Posterior vena cava (tissue), 2 donors: ENCODE data around the gene GPR139. TPM values are rescaled to one million over a fixed set of nuclear protein-coding genes. Genes with fewer than 3 reads are reported as not detected.

Source experiments
- DNase-seq: peaks from one replicate; pipeline ENCODE4 v3.0.0-alpha.2; 2020; ENCODE audit warnings: low spot score
- intact Hi-C, 2 donors: fragments of 100-400 bp; cut with DNase I; formaldehyde crosslinking; loops; one replicate each; pipeline versions ENCODE4 v1.14.1 to v1.14.2; 2022 to 2023
- long read RNA-seq, 2 donors: library from polyadenylated mRNA; unstranded; transcript quantifications; one replicate each; pipeline ENCODE4 v2.0.0, GENCODE V29; 2020 to 2021
- total RNA-seq, 2 donors: library from RNA; stranded (reverse); fragmentation: NEBNext Ultra II Directional; extraction: Animal tissue kit (Norgen Biotek cat#: 25700); gene quantifications; one replicate each; pipeline ENCODE4 v1.2.1, GENCODE V29; 2021
- donor health status: DM: yes; HTN: yes; CAD: no.
- donor health status: DM: yes; HTN: yes; CAD: no.

The GPR139 gene
- not detected for total RNA-seq
- long read RNA-seq, donor 1: 0 reads
- long read RNA-seq, donor 2: 0 reads

DNA sequence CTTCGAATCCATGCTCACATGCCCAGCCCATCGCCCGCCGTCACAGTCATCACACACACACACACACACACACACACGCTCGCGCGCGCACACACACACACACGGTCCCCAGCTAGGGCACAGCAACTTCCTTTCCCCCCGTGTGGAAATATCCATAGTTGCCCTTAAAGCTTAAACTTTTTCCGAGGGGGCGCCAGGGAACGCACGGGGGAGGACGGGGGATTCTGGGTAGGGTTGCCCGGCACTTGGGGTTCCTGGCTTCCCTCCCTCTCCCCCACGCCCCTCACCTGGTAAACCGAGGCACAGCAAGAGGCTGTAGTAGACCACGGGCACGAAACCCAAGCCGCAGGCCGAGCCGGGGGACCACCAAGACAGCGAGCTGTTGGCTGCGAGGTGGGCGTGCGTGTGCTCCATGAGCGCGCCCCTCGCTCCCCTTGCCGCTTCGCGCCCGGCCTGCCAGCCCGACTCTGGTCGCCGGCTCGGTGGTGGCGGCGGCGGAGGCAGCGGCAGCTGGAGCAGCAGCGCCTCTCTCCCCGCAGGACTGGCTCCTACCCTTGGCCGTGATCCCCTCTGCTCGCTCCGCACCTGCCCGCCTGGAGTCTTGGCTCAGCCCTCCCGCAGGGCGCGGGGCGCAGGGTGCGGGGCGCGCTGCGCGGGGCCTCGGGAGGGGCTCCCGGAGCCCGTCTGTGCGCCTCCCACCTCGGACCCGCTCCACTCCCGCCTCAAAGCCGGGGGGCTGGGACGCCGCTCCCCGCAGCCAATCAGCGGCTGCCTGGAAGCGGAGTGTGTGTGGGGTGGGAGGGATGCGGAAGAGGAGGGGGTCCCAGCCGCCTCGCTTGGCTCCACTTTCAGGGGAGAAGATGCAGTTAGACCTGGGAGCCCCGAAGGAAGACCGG lies at the start of gene GPR139:
Gene GPR139, minus strand, starts transcription at position 688 of the 896 bp plus-strand sequence. Its CDS starts 274 bp downstream, at position 414.
- intact Hi-C loops: no loop called here

DNA sequence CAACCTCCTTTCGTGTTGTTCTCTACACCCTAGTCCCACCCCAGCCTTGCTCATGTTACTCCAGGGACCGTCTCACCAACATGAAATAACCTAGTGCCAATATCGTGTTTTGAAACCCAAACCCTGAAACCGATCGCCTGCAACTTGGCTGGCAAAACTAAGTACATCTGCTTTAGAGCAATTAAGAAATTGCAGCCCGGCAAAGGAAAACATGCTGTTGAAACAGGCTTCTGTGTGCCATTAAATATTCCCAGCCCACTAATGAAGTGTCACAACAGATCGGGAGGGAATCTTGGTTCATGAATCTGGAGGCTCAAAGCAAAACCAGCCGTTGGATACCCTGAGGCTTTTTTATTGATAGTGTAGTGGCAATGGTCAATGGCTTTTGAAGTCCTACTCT lies 48.3 kb upstream of the GPR139 start:
- intact Hi-C loops: no loop called here

More for the DNA sequence above, at the start of gene GPR139:
- no peak for DNase-seq

DNA sequence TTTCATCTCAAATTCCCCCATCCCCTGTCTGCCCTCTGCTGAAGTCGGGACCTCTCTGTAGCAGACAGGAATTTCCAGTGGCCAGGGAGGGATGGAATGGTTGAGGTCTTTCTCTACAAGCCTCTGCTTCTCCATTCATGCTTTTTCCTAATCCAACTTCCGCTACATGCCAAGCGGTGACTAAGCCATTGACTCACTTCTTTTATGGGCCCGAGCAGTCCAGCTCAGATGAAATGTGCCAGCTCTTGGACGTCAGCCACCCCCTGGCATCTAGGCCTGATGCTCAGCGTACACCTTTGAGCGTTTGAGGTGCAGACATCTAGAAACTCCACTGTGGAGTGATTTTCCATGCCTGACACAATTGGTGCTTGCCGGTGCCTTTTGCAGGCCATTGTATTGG lies 40.7 kb upstream of the GPR139 start:
- intact Hi-C loops: no loop called here
- no peak for DNase-seq

More for the DNA sequence above, 48.3 kb upstream of the GPR139 start:
- no peak for DNase-seq

DNA sequence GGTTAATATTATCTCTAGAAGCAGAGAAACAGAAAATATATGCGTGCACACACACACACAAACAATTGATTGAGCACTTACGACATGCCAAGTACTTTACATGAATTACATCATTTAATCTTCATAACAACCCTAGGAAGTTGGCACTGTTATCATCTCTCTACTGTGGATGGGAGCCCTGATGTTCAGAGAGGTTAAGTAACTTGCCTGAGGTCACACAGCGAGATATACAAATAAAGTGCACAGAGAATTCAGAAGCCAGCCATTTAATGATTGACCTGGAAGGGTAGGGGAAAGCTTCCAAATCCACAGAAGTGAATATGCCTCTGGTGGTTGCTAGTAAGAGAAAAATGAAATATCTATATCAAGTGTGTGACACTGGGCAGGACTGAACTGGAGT lies 37.5 kb upstream of the GPR139 start:
- intact Hi-C loops: no loop called here
- no peak for DNase-seq

DNA sequence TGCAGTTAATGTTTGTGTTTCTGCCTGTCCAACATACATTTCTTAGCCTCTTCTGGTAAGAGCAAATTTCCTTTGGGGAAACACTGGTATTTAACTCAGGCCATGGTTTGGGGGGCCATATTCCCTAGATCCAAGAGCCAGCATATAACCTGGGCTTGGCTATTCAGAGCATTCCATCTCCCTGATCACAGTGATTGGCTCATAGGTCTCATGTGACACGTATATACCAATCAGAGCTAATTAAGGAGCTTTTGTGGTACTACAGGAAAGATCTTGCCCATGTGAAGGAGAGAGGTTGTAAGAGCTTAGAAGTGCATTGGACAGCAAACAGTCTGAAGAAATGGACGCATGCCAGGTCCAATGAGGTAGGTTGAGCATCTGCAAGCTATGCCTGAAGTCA lies 33.4 kb upstream of the GPR139 start:
- no peak for DNase-seq
- intact Hi-C loops: no loop called here

DNA sequence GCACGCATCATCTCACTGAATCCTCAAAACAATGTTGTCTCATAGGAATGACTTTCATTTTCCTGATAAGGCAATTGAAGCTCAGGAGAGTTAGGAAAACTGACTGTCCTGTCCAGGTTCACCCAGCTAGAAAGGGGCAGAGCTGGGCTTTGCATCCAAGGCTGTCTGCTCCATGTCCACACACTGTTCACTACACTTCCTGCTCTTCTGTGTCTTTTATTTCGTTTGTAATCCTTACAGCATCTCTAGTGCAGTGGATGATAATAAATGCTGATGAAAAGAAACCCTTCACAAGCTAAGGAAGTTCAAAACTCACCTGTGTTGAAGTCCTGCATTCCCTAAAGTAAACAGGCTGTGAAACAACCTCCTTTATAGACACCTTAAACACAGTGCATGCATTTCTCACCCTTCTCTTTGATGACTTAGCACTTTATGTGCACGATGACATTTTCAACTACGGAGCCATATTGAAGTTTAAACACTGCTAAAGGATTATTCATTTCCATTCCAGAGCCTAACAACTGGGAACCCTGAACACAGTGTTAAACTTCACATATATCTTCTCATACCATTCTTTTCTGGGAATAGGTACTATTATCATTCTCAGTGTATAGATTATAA lies 31.0 kb upstream of the GPR139 start:
- DNase-seq: no peak
- intact Hi-C loops: no loop called here

DNA sequence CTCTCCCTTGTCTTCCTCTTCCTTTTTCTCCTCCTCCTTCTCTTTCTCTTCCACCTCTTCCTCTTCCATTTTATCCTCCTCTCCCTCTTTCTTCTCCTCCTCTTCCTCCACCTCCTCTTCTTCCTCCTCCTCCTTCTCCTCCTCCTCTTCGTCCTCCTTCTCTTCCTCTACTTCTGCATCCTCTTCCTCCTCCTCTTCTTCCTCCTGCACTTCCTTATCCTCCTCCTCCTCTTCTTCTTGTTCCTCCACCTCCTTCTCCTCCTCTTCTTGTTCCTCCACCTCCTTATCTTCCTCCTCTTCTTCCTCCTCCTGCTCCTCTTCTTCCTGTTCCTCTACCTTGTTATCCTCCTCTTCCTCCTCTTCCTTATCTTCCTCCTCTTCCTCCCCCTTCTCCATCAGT lies 28.8 kb upstream of the GPR139 start:
- DNase-seq: no peak
- intact Hi-C loops: no loop called here

DNA sequence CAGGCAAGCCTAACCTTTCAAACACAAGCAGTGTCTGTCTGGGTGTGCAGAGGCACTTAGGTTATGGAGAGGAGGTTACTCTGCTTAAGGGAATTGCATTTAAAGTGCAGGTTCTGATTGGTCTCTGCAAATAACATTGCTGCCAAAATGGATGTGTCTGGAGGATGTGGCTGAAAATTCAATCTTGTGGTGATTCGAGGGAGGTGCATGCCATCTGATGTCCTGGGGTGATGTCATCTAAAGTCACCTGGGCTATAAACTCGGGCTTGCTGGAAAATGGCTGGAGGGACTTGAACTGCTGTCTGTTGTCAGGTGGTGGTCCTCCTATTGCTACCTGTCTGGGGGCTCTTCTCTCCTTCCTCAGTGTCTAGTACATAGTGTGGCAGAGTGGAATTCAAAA lies 28.3 kb upstream of the GPR139 start:
- no peak for DNase-seq
- intact Hi-C loops: no loop called here

DNA sequence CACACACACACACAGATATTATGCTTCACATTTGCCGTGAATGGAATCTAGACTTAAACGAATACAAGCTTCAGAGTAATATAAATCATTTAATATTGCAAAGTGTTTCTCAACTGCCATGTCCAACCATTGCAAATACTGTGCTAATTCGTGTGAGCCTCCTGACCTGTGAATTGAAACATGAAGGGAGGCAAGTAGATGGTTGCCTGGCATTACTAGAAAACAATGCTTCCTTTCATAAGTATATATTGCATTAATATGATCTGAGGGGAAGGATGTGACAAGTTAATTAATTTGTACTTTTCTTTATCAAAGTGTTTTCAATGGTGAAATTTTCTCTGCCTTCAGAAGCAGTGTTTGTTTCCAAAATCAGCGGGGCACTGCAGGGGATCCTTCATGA lies 25.7 kb upstream of the GPR139 start:
- DNase-seq: no peak
- intact Hi-C loops: no loop called here

DNA sequence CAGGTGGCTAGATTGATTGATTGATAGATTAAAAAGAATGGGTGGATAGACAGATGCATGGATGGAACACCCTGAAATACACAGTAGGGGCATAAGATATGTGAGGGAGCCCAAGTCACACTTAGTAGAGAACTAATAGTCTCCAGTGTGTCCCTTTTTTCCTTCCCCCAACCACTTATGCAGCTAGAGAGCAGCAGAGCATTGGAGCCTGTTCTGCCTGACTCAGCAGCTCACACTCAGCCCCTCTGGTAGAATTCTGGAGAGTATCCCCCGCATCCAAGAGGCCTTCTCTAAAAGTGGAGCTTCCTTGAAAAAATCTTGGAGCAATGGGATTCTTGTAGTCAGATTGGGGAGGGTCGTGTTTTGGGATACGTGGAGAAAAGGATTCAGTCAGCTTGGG lies 20.5 kb upstream of the GPR139 start:
- intact Hi-C loops: no loop called here
- DNase-seq: no peak

DNA sequence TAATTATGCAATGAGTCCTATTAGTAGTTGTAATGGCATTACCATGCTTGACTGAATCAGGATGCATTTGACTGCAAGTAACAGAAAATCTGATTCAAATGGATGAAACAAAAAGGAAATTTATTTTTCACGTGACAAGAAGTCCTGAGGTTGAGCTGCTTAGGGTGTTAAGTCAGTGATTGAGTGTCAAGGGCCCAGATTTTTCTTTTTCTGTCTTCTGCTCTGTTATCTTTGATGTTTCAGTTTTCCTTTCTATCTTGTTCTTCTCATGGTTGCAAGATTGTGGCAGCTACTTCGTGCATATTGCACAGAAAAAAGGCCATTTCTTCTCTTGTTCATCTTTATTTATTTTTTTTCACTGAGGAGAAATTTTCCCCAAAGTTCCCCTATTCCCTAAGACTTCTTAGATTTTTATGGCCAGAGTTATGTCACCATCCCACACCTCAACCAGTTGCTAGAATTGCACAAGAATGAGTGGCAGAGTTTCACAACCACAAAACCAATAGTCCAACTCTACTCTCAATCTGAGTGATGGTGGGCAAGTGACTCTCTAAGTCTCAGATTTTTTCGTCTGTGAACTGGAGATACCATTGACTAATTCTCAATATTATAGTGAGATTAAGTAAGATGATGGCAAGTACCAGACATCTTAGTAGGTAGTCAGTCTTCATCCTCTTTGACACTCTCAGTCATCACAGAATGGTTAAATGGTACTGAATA lies 15.7 kb upstream of the GPR139 start:
- no peak for DNase-seq
- intact Hi-C loops: no loop called here

DNA sequence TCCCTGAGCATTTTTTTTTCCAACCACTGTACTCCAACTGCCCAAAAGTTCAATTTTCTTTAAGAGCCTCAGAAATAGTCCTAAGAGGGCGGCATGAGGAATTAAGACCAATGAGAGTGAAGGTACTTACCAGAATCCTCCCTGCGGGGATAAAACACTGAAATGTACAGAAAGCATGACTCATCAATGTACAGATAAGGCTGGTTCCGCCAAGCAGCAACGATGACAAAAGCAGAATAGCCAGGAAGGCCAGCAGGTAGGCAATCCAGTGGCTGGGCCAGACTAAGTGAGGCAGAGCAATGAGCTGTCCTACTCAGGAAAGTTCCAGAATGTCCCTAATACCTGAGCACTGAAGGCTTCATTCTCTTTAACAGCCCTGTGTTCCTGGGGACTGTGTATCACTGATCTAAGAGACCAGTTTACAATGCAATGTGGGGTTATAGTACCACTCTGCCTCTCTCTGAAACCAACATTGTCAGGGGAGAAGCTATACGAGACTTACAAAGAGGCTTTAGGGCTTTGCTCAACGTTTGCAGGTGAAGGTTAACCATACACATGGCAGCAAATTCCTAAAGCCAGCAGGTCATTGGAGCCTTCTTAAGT lies 11.0 kb upstream of the GPR139 start:
- no peak for DNase-seq
- intact Hi-C loops: no loop called here

DNA sequence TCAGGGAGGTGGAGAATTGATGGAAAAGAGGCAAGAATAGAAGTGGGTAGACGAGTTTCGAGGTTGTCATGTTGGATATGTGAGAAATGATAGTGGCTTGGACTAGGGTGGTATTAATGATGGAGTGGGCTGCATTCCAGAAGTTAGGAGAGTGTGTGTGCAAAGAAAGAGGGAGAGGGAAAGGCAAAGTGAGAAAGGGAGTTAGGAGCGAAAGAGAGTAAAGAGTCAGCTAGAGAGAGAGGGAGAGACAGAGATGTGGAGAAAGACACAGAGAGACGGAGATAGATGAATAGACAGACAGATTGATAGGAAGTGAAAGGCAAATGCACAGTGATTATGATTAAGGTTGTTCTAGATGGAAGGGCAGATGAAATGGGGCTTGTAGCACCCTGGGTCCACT lies 5.4 kb upstream of the GPR139 start:
- DNase-seq: no peak
- intact Hi-C loops: no loop called here

DNA sequence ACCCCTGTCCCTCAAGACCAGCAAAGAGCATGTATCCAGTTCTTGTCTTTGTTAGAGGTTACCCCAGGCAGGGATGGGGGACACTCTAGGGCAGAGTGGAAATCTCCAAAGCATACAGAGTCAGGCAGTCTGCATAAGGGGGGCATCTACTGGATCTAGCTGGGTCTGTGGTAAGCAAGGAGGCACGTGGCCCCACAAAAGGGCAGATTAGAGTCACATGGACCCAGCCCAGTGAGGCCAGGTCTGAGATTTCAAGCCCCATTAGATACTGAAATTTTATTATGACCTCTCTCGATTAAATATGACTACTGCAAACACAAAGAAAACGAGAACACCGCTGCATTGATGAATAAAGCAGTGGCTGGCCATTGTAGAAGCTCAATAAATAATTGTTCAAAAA lies 1.6 kb upstream of the GPR139 start:
- no peak for DNase-seq
- intact Hi-C loops: no loop called here

DNA sequence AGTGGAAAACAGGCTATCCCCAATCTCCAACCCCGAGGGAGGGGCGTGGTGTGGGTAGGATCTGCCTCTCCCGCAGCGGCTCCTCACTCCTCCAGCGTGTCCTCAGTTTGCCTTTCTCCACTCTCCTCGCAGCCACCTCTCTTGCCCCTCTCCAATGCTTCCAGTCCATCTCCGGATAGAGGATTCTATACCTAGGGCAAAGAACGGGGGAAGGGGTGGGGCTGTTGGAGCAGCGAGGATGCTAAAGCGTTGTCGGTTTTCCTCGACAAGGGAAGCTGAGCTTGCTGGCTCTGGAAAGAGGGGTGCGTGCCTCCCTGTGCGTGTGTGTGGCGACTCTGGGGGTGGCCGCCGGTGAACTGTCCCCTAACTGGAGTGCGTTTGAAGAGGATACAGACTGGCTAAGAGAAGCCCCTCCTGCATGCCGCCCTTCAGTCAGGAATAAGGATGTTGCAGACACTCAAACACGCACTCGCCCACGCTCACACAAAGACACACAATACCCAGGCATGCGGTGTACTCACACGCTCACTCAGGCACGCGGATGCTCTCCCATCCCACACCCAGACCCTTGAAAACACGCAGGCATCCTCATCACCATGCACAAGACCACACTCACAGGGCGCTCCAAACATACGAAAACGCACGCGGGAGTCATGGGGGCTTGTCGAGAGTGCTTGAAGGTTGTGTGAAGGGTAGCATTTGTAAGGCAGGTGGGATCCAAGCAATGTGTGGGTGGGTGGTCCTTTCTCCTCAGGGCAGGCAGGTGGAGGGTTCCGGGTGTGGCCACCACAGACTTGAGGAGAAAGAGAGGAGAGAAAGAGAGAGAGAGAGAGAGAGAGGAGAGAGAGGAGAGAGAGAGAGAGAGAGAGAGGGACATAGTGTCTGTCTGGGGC lies 655 bp upstream of the GPR139 start:
- DNase-seq: no peak
- intact Hi-C loops: no loop called here

DNA sequence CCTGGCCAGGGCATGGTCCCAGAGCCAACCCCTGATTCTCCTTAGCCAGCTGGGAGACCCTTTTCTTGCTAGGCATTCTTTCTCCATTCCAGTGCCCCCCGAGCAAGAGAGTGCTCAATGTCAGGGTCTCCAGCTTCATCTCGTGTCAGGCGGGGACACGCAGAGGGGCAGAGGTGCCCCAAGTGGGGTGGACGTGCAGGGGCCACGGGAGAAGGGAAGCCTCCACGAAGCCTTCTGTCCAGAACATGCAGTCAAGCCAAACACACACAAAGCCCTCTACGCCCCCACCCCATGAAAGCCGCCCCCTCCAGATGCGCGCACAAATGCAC lies 852 bp downstream of the GPR139 start:
- no peak for DNase-seq
- intact Hi-C loops: no loop called here

DNA sequence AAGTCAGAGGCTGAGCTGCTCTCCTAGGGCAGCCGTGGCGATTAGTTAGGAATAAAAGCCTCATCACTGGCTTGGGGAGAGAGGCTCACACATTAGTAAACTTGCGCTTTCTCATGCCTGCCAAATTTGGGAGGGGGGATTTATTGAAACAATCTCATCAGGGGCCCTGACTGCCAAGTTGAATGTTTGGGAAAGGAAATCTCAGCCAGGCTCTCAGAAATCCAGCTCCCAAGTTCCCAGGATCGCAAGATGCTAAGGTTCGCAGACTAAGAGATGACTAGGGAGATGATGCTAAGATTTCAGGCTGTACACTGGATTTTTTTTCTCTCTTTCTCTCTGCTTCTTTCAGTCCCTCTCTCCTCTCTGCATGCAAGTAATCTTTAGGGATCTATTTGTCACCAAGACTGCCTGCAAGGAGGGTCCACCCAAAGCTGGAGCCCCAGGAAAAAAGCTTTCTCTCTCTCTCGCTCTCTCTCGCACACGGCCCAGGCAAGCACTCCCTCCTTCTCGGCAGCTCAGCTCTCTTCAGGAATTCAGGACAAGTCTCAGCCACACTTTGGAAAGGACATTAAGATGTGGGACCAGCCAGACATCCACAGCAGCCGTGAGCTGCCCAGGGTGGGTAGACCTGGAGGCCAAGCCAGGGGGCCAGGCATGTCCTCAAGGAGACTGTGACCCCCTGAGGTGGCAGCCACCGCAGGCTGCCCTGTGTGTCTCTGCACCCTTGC lies 1.4 kb downstream of the GPR139 start:
- intact Hi-C loops: no loop called here
- no peak for DNase-seq

DNA sequence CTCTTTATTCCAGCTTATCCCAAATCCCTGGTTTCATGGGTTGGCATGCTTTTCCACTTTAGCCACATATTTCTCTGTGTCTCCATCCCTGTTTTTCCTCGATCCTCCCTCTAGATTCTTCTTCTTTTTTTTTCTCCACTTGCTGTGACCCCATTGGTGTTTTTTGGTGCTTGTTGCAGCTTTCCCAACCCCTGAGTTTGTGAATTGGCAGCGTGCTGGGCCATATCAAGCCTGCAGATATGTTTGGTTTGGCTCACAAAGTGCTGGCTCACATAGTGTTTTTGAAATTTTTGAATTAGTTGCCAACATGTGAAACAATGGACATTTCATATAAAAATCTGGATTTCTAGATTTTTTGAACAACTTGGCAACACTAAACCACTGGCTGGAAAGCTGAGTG lies 8.8 kb downstream of the GPR139 start:
- intact Hi-C loops: no loop called here
- DNase-seq: no peak
